ENCODE measurements around the gene CYRIA.

The CYRIA gene

GRCh38 chr2:16650287-16651249 is 15.1 kb downstream of the CYRIA start:
- no peak for DNase-seq (ENCODE audit: low spot score)

- no peak for DNase-seq (ENCODE audit: low spot score)
Observed at GRCh38 chr2:16649353-16650286, 16.0 kb downstream of the CYRIA start.

GRCh38 chr2:16647992-16648617 is 17.5 kb downstream of the CYRIA start:
- no peak for DNase-seq (ENCODE audit: low spot score)

GRCh38 chr2:16645775-16646559 is 19.7 kb downstream of the CYRIA start:
- no peak for DNase-seq (ENCODE audit: low spot score)

- DNase-seq (ENCODE audit: low spot score) = no peak
Observed at GRCh38 chr2:16645088-16645487, 20.5 kb downstream of the CYRIA start.

- DNase-seq (ENCODE audit: low spot score) = no peak
Observed at GRCh38 chr2:16644221-16644925, 21.3 kb downstream of the CYRIA start.

- no peak for DNase-seq (ENCODE audit: low spot score)
Observed at GRCh38 chr2:16643099-16643498, 22.5 kb downstream of the CYRIA start.

- DNase-seq (ENCODE audit: low spot score) = no peak
Observed at GRCh38 chr2:16642088-16642487, 23.5 kb downstream of the CYRIA start.

- DNase-seq (ENCODE audit: low spot score) = no peak
Observed at GRCh38 chr2:16641509-16641908, 24.1 kb downstream of the CYRIA start.

- no peak for DNase-seq (ENCODE audit: low spot score)
Observed at GRCh38 chr2:16640867-16641266, 24.8 kb downstream of the CYRIA start.

- DNase-seq (ENCODE audit: low spot score) = no peak
Observed at GRCh38 chr2:16640001-16640700, 25.5 kb downstream of the CYRIA start.

- DNase-seq (ENCODE audit: low spot score) = no peak
Observed at GRCh38 chr2:16639431-16639830, 26.2 kb downstream of the CYRIA start.

- no peak for DNase-seq (ENCODE audit: low spot score)
Observed at GRCh38 chr2:16638946-16639345, 26.7 kb downstream of the CYRIA start.

- no peak for DNase-seq (ENCODE audit: low spot score)
Observed at GRCh38 chr2:16637304-16637703, 28.3 kb downstream of the CYRIA start.

GRCh38 chr2:16635791-16636699 is 29.6 kb downstream of the CYRIA start:
- DNase-seq (ENCODE audit: low spot score) = peak; percentile 82

GRCh38 chr2:16633621-16634430 is 31.8 kb downstream of the CYRIA start:
- no peak for DNase-seq (ENCODE audit: low spot score)

- DNase-seq (ENCODE audit: low spot score) = peak; percentile 75
Observed at GRCh38 chr2:16632598-16632997, 33.0 kb downstream of the CYRIA start.

- DNase-seq (ENCODE audit: low spot score) = no peak
Observed at GRCh38 chr2:16630463-16630862, 35.2 kb downstream of the CYRIA start.
